GM21529 (cell line): Measurements from ENCODE around the gene UBB.
A peak's percentile ranks its signal among the peaks of the same experiment; 100 is the strongest.
"Not testable (repeated sequence)": the region's sequence is repeated elsewhere in the genome, so short reads cannot be mapped to it uniquely, and the experiment has no call there.

Experiments used
- ATAC-seq: cut with Tn5 transposase; IDR thresholded peaks from one replicate; pipeline ENCODE4 v1.9.1; 2021; ENCODE audit not compliant: unreplicated experiment

The UBB gene

GRCh38 chr17:16374146-16374938, 6.5 kb upstream of the UBB start:
- ATAC-seq, result no peak

- ATAC-seq, result no peak
These were observed 3.0 kb upstream of the UBB start for GRCh38 chr17:16377941-16378341.

GRCh38 chr17:16378636-16379282, 2.1 kb upstream of the UBB start:
- no peak for ATAC-seq

- ATAC-seq, result no peak
These were observed 1.2 kb upstream of the UBB start for GRCh38 chr17:16379654-16380053.

GRCh38 chr17:16381496-16381820, 567 bp downstream of the UBB start:
- no peak for ATAC-seq

GRCh38 chr17:16383216-16383615, 2.3 kb downstream of the UBB start:
- no peak for ATAC-seq

GRCh38 chr17:16383772-16384287, 2.9 kb downstream of the UBB start:
- ATAC-seq, result no peak

- no peak for ATAC-seq
These were observed 3.7 kb downstream of the UBB start for GRCh38 chr17:16384557-16384956.

- ATAC-seq, result not testable (repeated sequence)
These were observed 5.2 kb downstream of the UBB start for GRCh38 chr17:16386126-16386507.

GRCh38 chr17:16391451-16391850, 10.6 kb downstream of the UBB start:
- no peak for ATAC-seq

- not testable (repeated sequence) for ATAC-seq
These were observed 11.6 kb downstream of the UBB start for GRCh38 chr17:16392491-16392890.

GRCh38 chr17:16395887-16396286, 15.0 kb downstream of the UBB start:
- not testable (repeated sequence) for ATAC-seq

- ATAC-seq, result not testable (repeated sequence)
These were observed 15.8 kb downstream of the UBB start for GRCh38 chr17:16396693-16397092.

- ATAC-seq, result peak; percentile 79
These were observed 17.7 kb downstream of the UBB start for GRCh38 chr17:16398270-16399267.

GRCh38 chr17:16403847-16404246, 23.0 kb downstream of the UBB start:
- not testable (repeated sequence) for ATAC-seq

- ATAC-seq, result no peak
These were observed 26.1 kb downstream of the UBB start for GRCh38 chr17:16406742-16407674.

GRCh38 chr17:16407911-16408588, 27.2 kb downstream of the UBB start:
- peak; percentile 95 for ATAC-seq

GRCh38 chr17:16415031-16415924, 34.4 kb downstream of the UBB start, which contains the start of gene TRPV2:
Gene TRPV2, plus strand, starts transcription at chr17:16415571. Its CDS starts 2,098 bp downstream, at chr17:16417669.
- ATAC-seq, result no peak
